ENCODE measurements around the gene PPCS.

- no peak for TF ChIP-seq CTCF (IDR thresholded peaks at IDR 0.05; ENCODE audit: poor library complexity)
- no peak for TF ChIP-seq EZH2 (IDR thresholded peaks at IDR 0.05; ENCODE audit: borderline replicate concordance)
These were observed 4.9 kb downstream of the PPCS start for GRCh38 chr1:42461196-42461595.

Measured in hepatocyte (in vitro differentiated cells).